Measurements from ENCODE around the gene UBE2D2.

Gene UBE2D2

GRCh38 chr5:139650031-139650688, 89.0 kb downstream of the UBE2D2 start:
- no peak for FAIRE-seq
- no peak for DNase-seq (ENCODE audit: insufficient read length)
- TF ChIP-seq POLR2AphosphoS5 (IDR thresholded peaks at IDR 0.05; ENCODE audit: low read depth, low read length) = no peak
- TF ChIP-seq POLR2A (IDR thresholded peaks at IDR 0.05; ENCODE audit: low read depth, low read length) = no peak
- TF ChIP-seq TAF1 (IDR thresholded peaks at IDR 0.05; ENCODE audit: borderline replicate concordance, low read depth, low read length) = no peak

- TF ChIP-seq POLR2A (IDR thresholded peaks at IDR 0.05; ENCODE audit: low read depth, low read length) (no peak), TAF1 (IDR thresholded peaks at IDR 0.05; ENCODE audit: borderline replicate concordance, low read depth, low read length) (no peak), POLR2AphosphoS5 (IDR thresholded peaks at IDR 0.05; ENCODE audit: low read depth, low read length) (no peak)
- FAIRE-seq (peak; percentile 46), DNase-seq (ENCODE audit: insufficient read length) (no peak)
Observed at GRCh38 chr5:139650689-139651042, 89.5 kb downstream of the UBE2D2 start.

DNA sequence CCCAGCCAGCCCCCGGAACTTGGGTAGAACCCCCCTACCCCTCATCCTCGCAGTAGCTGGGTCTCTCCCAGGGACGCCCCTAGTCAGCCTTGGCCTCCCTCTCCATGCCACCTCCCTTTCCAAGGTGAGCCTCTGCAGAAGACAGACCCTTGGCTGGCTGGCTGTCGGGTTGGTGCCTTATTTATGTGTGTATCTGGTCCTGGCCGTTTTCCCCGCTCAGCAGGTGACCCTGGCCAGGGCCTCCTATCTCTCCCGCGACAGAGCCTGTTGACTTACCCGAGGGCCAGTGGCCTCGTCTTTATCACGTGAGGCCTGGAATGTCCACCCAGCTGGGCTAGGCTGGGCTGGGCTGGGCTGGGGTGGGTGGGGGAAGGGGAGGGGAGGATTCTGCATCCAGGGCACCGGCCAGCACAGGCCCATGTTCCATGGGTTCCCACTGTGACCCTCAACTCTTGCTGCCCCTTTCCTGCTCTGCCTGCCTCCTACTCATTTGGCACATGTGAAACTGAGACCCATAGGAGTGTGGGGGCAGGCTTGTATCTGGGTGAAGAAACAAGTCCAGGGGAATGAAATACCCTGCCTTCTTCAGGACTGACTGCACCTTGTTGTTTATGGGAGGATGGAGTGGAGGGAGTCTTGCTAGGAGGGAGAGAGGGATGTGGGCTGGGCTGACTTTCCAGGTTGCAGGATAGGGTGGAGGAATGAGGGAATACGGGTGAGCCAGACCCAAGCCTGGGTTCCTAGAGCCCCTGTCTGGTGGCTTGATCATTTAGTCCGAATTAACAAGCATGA, 90.1 kb downstream of the UBE2D2 start:
- DNase-seq (ENCODE audit: insufficient read length) = no peak
- no peak for FAIRE-seq
- TF ChIP-seq TAF1 (IDR thresholded peaks at IDR 0.05; ENCODE audit: borderline replicate concordance, low read depth, low read length) = no peak
- no peak for TF ChIP-seq POLR2A (IDR thresholded peaks at IDR 0.05; ENCODE audit: low read depth, low read length)
- no peak for TF ChIP-seq POLR2AphosphoS5 (IDR thresholded peaks at IDR 0.05; ENCODE audit: low read depth, low read length)

GRCh38 chr5:139651853-139652787, 91.0 kb downstream of the UBE2D2 start:
- FAIRE-seq (peak; percentile 87), DNase-seq (ENCODE audit: insufficient read length) (peak; percentile 90)
- no peak for TF ChIP-seq TAF1 (IDR thresholded peaks at IDR 0.05; ENCODE audit: borderline replicate concordance, low read depth, low read length)
- TF ChIP-seq POLR2AphosphoS5 (IDR thresholded peaks at IDR 0.05; ENCODE audit: low read depth, low read length) = no peak
- TF ChIP-seq POLR2A (IDR thresholded peaks at IDR 0.05; ENCODE audit: low read depth, low read length) = no peak

- FAIRE-seq = peak; percentile 88
- DNase-seq (ENCODE audit: insufficient read length) = no peak
- no peak for TF ChIP-seq POLR2AphosphoS5 (IDR thresholded peaks at IDR 0.05; ENCODE audit: low read depth, low read length)
- TF ChIP-seq TAF1 (IDR thresholded peaks at IDR 0.05; ENCODE audit: borderline replicate concordance, low read depth, low read length) = no peak
- no peak for TF ChIP-seq POLR2A (IDR thresholded peaks at IDR 0.05; ENCODE audit: low read depth, low read length)
Observed at GRCh38 chr5:139652788-139653241, 91.7 kb downstream of the UBE2D2 start.

DNA sequence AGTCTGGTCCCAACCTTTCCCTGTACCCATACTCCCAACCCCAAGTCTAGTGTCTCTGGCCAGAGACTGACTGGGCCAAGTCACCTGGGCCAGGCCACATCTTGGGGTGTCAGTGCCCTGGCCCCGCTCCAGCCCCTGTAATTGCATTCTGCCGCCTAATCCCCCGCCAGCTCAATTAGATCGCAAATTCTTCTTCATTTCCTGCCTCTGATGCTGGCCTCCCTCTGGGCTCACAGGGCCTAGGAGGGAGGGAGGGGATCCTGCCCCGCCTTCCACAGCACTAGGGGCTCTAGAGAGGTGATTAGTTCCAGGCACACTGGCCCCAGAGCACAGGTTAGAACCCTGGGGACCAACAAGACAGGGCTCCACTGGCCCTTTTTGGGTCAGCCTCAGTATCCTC, 92.5 kb downstream of the UBE2D2 start:
- FAIRE-seq (peak; percentile 77), DNase-seq (ENCODE audit: insufficient read length) (no peak)
- TF ChIP-seq POLR2AphosphoS5 (IDR thresholded peaks at IDR 0.05; ENCODE audit: low read depth, low read length) (no peak), TAF1 (IDR thresholded peaks at IDR 0.05; ENCODE audit: borderline replicate concordance, low read depth, low read length) (no peak), POLR2A (IDR thresholded peaks at IDR 0.05; ENCODE audit: low read depth, low read length) (0 out of 2 replicates have a peak, but pooled peaks have one; percentile 1)

DNA sequence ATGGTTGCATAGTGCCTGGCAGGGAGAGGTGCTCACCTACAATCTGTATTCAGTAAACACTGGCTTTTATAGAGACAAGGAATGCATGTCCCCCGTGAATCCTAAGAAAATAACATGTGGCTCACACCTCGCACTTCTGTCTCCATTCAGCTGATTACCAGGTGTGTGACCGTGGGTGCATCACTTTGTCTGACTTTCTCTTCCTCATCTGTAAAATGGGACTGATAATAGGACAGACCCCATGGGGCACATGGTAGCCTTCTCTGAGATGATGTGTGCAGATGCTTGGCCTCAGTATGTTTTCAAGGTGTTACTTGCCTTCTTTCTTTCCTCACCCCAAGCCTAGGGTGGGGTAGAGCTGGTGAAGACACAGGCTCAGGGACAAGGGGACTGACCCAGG, 93.3 kb downstream of the UBE2D2 start:
- no peak for TF ChIP-seq POLR2A (IDR thresholded peaks at IDR 0.05; ENCODE audit: low read depth, low read length)
- no peak for TF ChIP-seq TAF1 (IDR thresholded peaks at IDR 0.05; ENCODE audit: borderline replicate concordance, low read depth, low read length)
- TF ChIP-seq POLR2AphosphoS5 (IDR thresholded peaks at IDR 0.05; ENCODE audit: low read depth, low read length) = no peak
- DNase-seq (ENCODE audit: insufficient read length) (no peak), FAIRE-seq (peak; percentile 27)

DNA sequence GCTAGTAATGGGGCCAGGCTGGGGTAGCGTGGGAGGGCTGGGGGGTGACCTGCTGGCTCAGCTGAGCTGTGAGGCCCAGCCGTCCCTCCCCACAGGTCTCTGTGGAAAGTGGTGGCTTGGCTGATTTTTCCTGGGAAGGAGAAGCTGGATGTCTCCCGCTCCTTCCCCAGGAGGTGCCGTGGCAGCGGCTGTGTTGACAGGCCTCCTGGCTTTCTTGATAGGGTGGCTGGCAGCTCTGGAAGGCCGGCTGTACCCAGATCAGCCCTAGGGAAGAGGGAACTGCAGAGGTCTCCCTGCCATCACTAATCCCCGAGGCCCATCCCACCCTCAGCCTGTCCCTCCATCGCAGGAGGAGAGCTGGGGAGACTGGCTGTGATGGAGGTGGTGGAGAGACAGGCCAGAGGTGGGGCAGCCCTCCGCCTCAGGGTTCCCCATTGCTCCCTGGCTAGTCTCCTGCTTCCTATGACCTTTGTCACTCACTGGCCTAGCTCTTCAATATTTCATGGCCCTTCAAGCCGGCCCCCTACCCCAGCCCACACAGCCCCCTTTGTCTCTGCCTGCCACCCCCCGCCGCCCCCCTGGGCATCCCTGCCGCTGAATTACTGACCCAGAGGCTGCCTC, 93.8 kb downstream of the UBE2D2 start:
- FAIRE-seq (no peak), DNase-seq (ENCODE audit: insufficient read length) (no peak)
- no peak for TF ChIP-seq POLR2A (IDR thresholded peaks at IDR 0.05; ENCODE audit: low read depth, low read length)
- no peak for TF ChIP-seq TAF1 (IDR thresholded peaks at IDR 0.05; ENCODE audit: borderline replicate concordance, low read depth, low read length)
- TF ChIP-seq POLR2AphosphoS5 (IDR thresholded peaks at IDR 0.05; ENCODE audit: low read depth, low read length) = no peak

DNA sequence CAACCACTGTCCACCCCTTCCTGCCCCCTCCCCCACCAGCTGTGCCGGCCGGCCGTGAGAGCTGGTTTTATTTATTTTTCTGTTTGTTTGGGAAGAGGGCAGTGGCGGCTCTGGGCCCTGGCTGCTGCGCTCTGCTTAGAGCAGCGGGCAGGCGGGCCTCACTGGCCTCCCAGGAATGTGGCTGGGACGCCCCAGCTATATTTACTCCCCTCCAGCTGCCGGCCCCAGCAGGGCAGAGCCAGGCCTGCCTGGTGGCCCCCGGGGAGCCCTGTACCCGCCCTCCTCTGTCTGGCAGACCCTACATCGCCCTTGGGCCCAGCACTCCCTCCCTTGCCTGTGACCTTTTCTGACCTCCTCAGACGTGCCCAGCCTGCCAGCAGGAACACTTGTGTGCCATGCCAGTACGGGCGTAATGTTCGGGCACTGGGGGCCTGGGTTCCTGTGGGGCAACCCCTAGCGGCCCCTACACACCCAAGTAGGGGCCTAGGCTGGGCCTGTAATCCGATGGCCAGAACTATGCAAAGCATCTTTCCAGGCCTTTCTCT, 94.7 kb downstream of the UBE2D2 start:
- no peak for FAIRE-seq
- TF ChIP-seq TAF1 (IDR thresholded peaks at IDR 0.05; ENCODE audit: borderline replicate concordance, low read depth, low read length) = no peak
- TF ChIP-seq POLR2AphosphoS5 (IDR thresholded peaks at IDR 0.05; ENCODE audit: low read depth, low read length) = no peak
- no peak for TF ChIP-seq POLR2A (IDR thresholded peaks at IDR 0.05; ENCODE audit: low read depth, low read length)
- DNase-seq (ENCODE audit: insufficient read length) = no peak

Data from GM12892 (cell line).